Osteoblast (primary cell): ENCODE results near the gene PKDCC. TPM values are rescaled to one million over a fixed set of nuclear protein-coding genes. Genes with fewer than 3 reads are reported as not detected.

Experiments
- DNase-seq: peaks from one replicate; pipeline ENCODE4 v3.0.0; 2011; ENCODE audit warnings: low spot score, mixed read lengths; ENCODE audit not compliant: insufficient read length; ENCODE audit errors: missing footprints
- H2AFZ ChIP-seq: 2 replicates; pipeline ENCODE4 v1.6.0; 2011; ENCODE audit warnings: mild to moderate bottlenecking, low read length
- H3K27ac ChIP-seq: 2 replicates; pipeline ENCODE4 v1.5.1; 2011; ENCODE audit warnings: mild to moderate bottlenecking, low read depth, low read length, moderate library complexity
- H3K27me3 ChIP-seq: 2 replicates; pipeline ENCODE4 v1.6.0; 2012; ENCODE audit warnings: mild to moderate bottlenecking, control low read depth, inconsistent platforms, low read length, moderate library complexity; ENCODE audit not compliant: insufficient read depth
- H3K36me3 ChIP-seq: 2 replicates; pipeline ENCODE4 v1.5.1; 2011; ENCODE audit warnings: mild to moderate bottlenecking, low read length, control low read depth, moderate library complexity; ENCODE audit not compliant: insufficient read depth
- H3K4me1 ChIP-seq: 2 replicates; pipeline ENCODE4 v1.5.1; 2011; ENCODE audit warnings: mild to moderate bottlenecking, low read length, control low read depth, moderate library complexity; ENCODE audit not compliant: insufficient read depth
- H3K4me2 ChIP-seq: 2 replicates; pipeline ENCODE4 v1.6.0; 2011; ENCODE audit warnings: mild to moderate bottlenecking, low read length; ENCODE audit not compliant: insufficient read depth
- H3K4me3 ChIP-seq: fragments of 200-600 bp; sonication (generic); 3 replicates; pipeline ENCODE4 v1.5.1; 2012; ENCODE audit warnings: mild to moderate bottlenecking, low read length, inconsistent platforms; ENCODE audit not compliant: insufficient read depth
- H3K79me2 ChIP-seq: 2 replicates; pipeline ENCODE4 v1.6.0; 2012; ENCODE audit warnings: mild to moderate bottlenecking, low read length, control low read depth, inconsistent platforms; ENCODE audit not compliant: insufficient read depth
- H3K9me3 ChIP-seq: 2 replicates; pipeline ENCODE4 v1.5.1; 2011; ENCODE audit warnings: low read depth, low read length, control low read depth
- H4K20me1 ChIP-seq: 2 replicates; pipeline ENCODE4 v1.6.0; 2012; ENCODE audit warnings: mild to moderate bottlenecking, low read length, control low read depth; ENCODE audit not compliant: insufficient read depth
- CTCF ChIP-seq: IDR thresholded peaks from 2 replicates; pipeline ENCODE4 v1.5.1; 2011; ENCODE audit warnings: mild to moderate bottlenecking, low read depth, low read length, moderate library complexity; ENCODE audit errors: extremely low read depth
- total RNA-seq: library from RNA; depleted of rRNA; stranded (reverse); fragments of >200 nt; gene quantifications from 2 replicates; pipeline ENCODE4 v1.2.3, GENCODE V29; 2012

The PKDCC gene
- total RNA-seq, 1 donor = 4.0 TPM

- Histone ChIP-seq H2AFZ (no peak overlapping the region), H3K79me2 (no peaks in the 10 kb centered on the region), H4K20me1 (no peaks in the 10 kb centered on the region), H3K4me2 (no peak overlapping the region), H3K9me3 (no peaks in the 10 kb centered on the region), H3K4me3 (no peak overlapping the region), H3K27ac (no peak overlapping the region), H3K36me3 (no peaks in the 10 kb centered on the region), H3K27me3 (no peaks in the 10 kb centered on the region), H3K4me1 (peaks cover 12% of the 10 kb centered on the region)
- no peak for DNase-seq
- no peak for TF ChIP-seq CTCF
These were observed 56.0 kb downstream of the PKDCC start for GRCh38 chr2:42103829-42104228.

GRCh38 chr2:42104621-42105020, 56.8 kb downstream of the PKDCC start:
- H2AFZ ChIP-seq = no peak overlapping the region
- no peak overlapping the region for H3K27ac ChIP-seq
- no peaks in the 10 kb centered on the region for H4K20me1 ChIP-seq
- no peaks in the 10 kb centered on the region for H3K27me3 ChIP-seq
- H3K36me3 ChIP-seq = no peaks in the 10 kb centered on the region
- no peak overlapping the region for H3K4me3 ChIP-seq
- DNase-seq = no peak
- H3K4me2 ChIP-seq = no peak overlapping the region
- H3K9me3 ChIP-seq = no peaks in the 10 kb centered on the region
- no peaks in the 10 kb centered on the region for H3K79me2 ChIP-seq
- peaks cover 12% of the 10 kb centered on the region for H3K4me1 ChIP-seq
- no peak for TF ChIP-seq CTCF

- Histone ChIP-seq H3K4me2 (no peak overlapping the region), H3K4me3 (no peak overlapping the region), H4K20me1 (no peaks in the 10 kb centered on the region), H3K4me1 (peaks cover 17% of the 10 kb centered on the region), H3K27ac (no peak overlapping the region), H2AFZ (peak overlapping the region; percentile 75), H3K79me2 (no peaks in the 10 kb centered on the region), H3K36me3 (no peaks in the 10 kb centered on the region), H3K9me3 (no peaks in the 10 kb centered on the region), H3K27me3 (no peaks in the 10 kb centered on the region)
- no peak for DNase-seq
- no peak for TF ChIP-seq CTCF
These were observed 57.8 kb downstream of the PKDCC start for GRCh38 chr2:42105330-42106256.

GRCh38 chr2:42106257-42106816, 58.5 kb downstream of the PKDCC start:
- Histone ChIP-seq H2AFZ (peak overlapping the region; percentile 75), H3K4me1 (peaks cover 20% of the 10 kb centered on the region), H3K4me3 (no peak overlapping the region), H3K36me3 (no peaks in the 10 kb centered on the region), H3K27me3 (no peaks in the 10 kb centered on the region), H3K27ac (no peak overlapping the region), H4K20me1 (no peaks in the 10 kb centered on the region), H3K79me2 (no peaks in the 10 kb centered on the region), H3K9me3 (no peaks in the 10 kb centered on the region), H3K4me2 (no peak overlapping the region)
- no peak for TF ChIP-seq CTCF
- no peak for DNase-seq
